CD4-positive, alpha-beta T cell treated with Interleukin-4 for 4 hours (primary cell): ENCODE data around the gene NXN.
"Not testable (repeated sequence)": the region's sequence is repeated elsewhere in the genome, so short reads cannot be mapped to it uniquely, and the experiment has no call there.

Source experiments
- DNase-seq: peaks from one replicate; pipeline ENCODE4 v3.0.0-alpha.2; 2020

Gene NXN

GRCh38 chr17:814371-814770, 165.2 kb downstream of the NXN start:
- no peak for DNase-seq

- DNase-seq: no peak
These were observed 166.9 kb downstream of the NXN start for GRCh38 chr17:812638-813204.

GRCh38 chr17:811051-811784, 168.4 kb downstream of the NXN start:
- DNase-seq: no peak

- DNase-seq: no peak
These were observed 171.9 kb downstream of the NXN start for GRCh38 chr17:807523-808294.

GRCh38 chr17:806781-807522, 172.6 kb downstream of the NXN start:
- no peak for DNase-seq

GRCh38 chr17:806346-806745, 173.2 kb downstream of the NXN start:
- DNase-seq: no peak

GRCh38 chr17:805886-806285, 173.7 kb downstream of the NXN start:
- not testable (repeated sequence) for DNase-seq

- DNase-seq: no peak
These were observed 174.8 kb downstream of the NXN start for GRCh38 chr17:804541-805435.

- no peak for DNase-seq
These were observed 176.4 kb downstream of the NXN start for GRCh38 chr17:802901-803881.

GRCh38 chr17:802481-802880, 177.1 kb downstream of the NXN start:
- DNase-seq: no peak

- DNase-seq: no peak
These were observed 177.9 kb downstream of the NXN start for GRCh38 chr17:801660-802059.

GRCh38 chr17:800446-801242, 178.9 kb downstream of the NXN start:
- DNase-seq: no peak

- DNase-seq: no peak
These were observed 180.3 kb downstream of the NXN start for GRCh38 chr17:799261-799660.

GRCh38 chr17:798246-798645, 181.3 kb downstream of the NXN start:
- DNase-seq: no peak

GRCh38 chr17:797236-797840, 182.2 kb downstream of the NXN start:
- DNase-seq: no peak

- DNase-seq: no peak
These were observed 183.0 kb downstream of the NXN start for GRCh38 chr17:796609-797008.

GRCh38 chr17:795721-796120, 183.9 kb downstream of the NXN start:
- DNase-seq: no peak

- no peak for DNase-seq
These were observed 184.3 kb downstream of the NXN start for GRCh38 chr17:795276-795675.

- DNase-seq: peak; percentile 19
These were observed 184.7 kb downstream of the NXN start for GRCh38 chr17:794876-795275.

GRCh38 chr17:792277-792676, 187.3 kb downstream of the NXN start:
- no peak for DNase-seq
